Pancreas (tissue), 10 donors: ENCODE measurements around the gene RHBDF2. TPM values are rescaled to one million over a fixed set of nuclear protein-coding genes. Genes with fewer than 3 reads are reported as not detected.
"Not testable (repeated sequence)": the region's sequence is repeated elsewhere in the genome, so short reads cannot be mapped to it uniquely, and the experiment has no call there.

ENCODE experiments used
- ATAC-seq, 4 donors: fragments of 200-7000 bp; cut with Tn5 transposase; one replicate each; pipeline versions ENCODE4 v1.8.0 to v1.9.1; 2020; ENCODE audit warnings: mild to moderate bottlenecking in 4 of 4, moderate library complexity in 4 of 4
- DNase-seq, 6 donors: peaks; one replicate each; pipeline ENCODE4 v3.0.0-alpha.2; 2020
- FAIRE-seq: peaks from 2 replicates; lab custom pipeline; 2012; peaks lifted over from hg19 to GRCh38; lab: Jason Lieb, UNC
- H3K27ac ChIP-seq, 4 donors: fragments of 200-600 bp; sonication (generic); 1 replicate in 3 of 4; 2 replicates in 1 of 4; pipeline versions ENCODE4 v1.5.0 to v1.8.0; 2020
- H3K27me3 ChIP-seq, 4 donors: fragments of 200-600 bp; one replicate each; pipeline ENCODE4 v1.8.0; 2021
- H3K36me3 ChIP-seq, 3 donors: fragments of 200-600 bp; sonication (generic) in 1 of 3; one replicate each; pipeline versions ENCODE4 v1.5.0 to v1.8.0; 2020 to 2021
- H3K4me1 ChIP-seq, 3 donors: fragments of 200-600 bp; one replicate each; pipeline ENCODE4 v1.8.0; 2021
- H3K4me3 ChIP-seq, 4 donors: fragments of 200-600 bp; sonication (generic) in 2 of 4; one replicate each; pipeline versions ENCODE4 v1.5.0 to v1.8.0; 2020 to 2021
- H3K9me3 ChIP-seq, 4 donors: fragments of 200-600 bp; one replicate each; pipeline ENCODE4 v1.8.0; 2021
- WGBS, 2 donors: extraction: QIAGEN DNeasy Blood & Tissue Kit; methylation state at CpG; one replicate each; pipeline ENCODE4 v1.1.7; 2013; 5-methylcytosine and 5-hydroxymethylcytosine counted together
- intact Hi-C, 3 donors: fragments of 100-400 bp; cut with DNase I; formaldehyde crosslinking; loops; one replicate each; pipeline versions ENCODE4 v1.11.1 to v1.14.2; 2022
- polyA plus RNA-seq, 2 donors: library from polyadenylated mRNA; stranded (reverse); fragments of 200-250 nt; gene quantifications; one replicate each; pipeline ENCODE4 v1.2.3, GENCODE V29; 2013
- total RNA-seq, 6 donors: library from RNA; stranded (reverse); fragmentation: NEBNext Ultra II Directional in 4 of 6; extraction: Animal tissue kit (Norgen Biotek cat#: 25700) in 4 of 6; gene quantifications; one replicate each; pipeline versions ENCODE4 v1.2.1 to v1.2.4, GENCODE V29; 2021 to 2023
- TF ChIP-seq, protein P1 (sequence below), 4 donors: fragments of 200-600 bp; sonication (generic) in 3 of 4; IDR thresholded peaks; one replicate each; pipeline versions ENCODE4 v1.5.0 to v1.8.0; 2021; ENCODE audit warnings: antibody characterized with exemption in 4 of 4
- donor health status: healthy with polysubstance abuse.
- donor health status: DM: no; HTN: no; CAD: no; lungs with moderate emphysema.
- donor health status: DM: no; HTN: no; CAD: no.
- donor health status: control.
- donor health status: control.
- donor health status: Bipolar disorder and iron deficiency.
- donor health status: DM: yes; HTN: yes; CAD: no.
- donor health status: DM: no; HTN: no; CAD: no.
- donor health status: DM: no; HTN: no; CAD: no.
- donor health status: DM: yes; HTN: yes; CAD: no.

The RHBDF2 gene
- total and polyA plus RNA-seq, 8 donors = 18.0 to 50.1 (median 22.4) TPM

DNA sequence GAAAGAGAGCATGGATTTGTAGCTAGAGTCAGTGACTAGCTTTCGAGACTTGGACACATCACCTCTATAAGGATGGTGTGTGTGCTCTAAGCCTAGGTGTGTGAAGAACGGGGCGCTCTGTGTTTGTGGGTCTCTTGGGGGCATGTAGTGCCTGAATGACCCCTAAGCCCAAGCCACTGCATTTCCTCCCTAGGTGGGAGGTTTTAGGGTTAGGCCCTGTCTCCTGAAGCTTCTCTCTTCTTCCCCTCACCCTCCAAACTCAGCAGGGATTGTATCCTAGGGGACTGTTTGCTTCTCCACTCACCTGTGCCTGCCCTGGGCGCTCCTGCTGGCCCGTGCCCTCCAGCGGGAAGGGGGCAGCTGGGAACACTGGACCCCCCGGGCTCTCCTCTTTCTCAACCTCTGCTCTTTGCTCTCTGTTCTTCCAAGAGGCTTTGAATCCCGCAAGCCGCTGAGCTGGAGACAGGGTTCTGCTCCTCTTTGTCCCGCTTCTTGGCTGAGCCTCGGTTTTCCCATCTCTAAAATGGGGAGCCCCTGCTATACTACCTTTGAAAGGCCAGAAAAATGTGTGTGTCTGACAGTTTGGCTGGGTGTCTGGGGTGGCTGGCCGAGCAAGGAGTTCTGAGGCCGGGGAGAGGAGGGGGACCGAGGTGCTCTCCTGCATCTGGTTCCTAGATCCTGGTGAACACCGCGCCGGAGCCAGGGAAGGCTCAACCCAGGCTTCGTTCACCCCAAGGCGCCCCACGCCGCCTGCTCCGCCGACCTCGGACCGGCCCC is 35.5 kb upstream of the RHBDF2 start:
- Histone ChIP-seq H3K9me3 (no peaks in the 10 kb centered on the region), H3K27ac (no peak overlapping the region), H3K36me3 (no peaks in the 10 kb centered on the region), H3K4me1 (peaks cover 0 to 3% (median 3%) of the 10 kb centered on the region in 3 donors), H3K27me3 (no peaks in the 10 kb centered on the region), H3K4me3 (peak overlapping the region in 2 of 4 donors; percentile 33 to 39)
- WGBS, 2 donors = 51 to 56% methylated on average over 25 of the region's 25 CpGs
- ATAC-seq (no peak), FAIRE-seq (no peak), DNase-seq (peak in 1 of 6 donors; percentile 27)
- intact Hi-C loops = loop anchor here in 1 of 3 donors (10.0 kb wide), 1 partner anchor 168 kb away; no protein-coding TSS in a partner anchor
- TF ChIP-seq, protein P1, sequence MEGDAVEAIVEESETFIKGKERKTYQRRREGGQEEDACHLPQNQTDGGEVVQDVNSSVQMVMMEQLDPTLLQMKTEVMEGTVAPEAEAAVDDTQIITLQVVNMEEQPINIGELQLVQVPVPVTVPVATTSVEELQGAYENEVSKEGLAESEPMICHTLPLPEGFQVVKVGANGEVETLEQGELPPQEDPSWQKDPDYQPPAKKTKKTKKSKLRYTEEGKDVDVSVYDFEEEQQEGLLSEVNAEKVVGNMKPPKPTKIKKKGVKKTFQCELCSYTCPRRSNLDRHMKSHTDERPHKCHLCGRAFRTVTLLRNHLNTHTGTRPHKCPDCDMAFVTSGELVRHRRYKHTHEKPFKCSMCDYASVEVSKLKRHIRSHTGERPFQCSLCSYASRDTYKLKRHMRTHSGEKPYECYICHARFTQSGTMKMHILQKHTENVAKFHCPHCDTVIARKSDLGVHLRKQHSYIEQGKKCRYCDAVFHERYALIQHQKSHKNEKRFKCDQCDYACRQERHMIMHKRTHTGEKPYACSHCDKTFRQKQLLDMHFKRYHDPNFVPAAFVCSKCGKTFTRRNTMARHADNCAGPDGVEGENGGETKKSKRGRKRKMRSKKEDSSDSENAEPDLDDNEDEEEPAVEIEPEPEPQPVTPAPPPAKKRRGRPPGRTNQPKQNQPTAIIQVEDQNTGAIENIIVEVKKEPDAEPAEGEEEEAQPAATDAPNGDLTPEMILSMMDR (IDR thresholded peaks at IDR 0.05) = no peak

DNA sequence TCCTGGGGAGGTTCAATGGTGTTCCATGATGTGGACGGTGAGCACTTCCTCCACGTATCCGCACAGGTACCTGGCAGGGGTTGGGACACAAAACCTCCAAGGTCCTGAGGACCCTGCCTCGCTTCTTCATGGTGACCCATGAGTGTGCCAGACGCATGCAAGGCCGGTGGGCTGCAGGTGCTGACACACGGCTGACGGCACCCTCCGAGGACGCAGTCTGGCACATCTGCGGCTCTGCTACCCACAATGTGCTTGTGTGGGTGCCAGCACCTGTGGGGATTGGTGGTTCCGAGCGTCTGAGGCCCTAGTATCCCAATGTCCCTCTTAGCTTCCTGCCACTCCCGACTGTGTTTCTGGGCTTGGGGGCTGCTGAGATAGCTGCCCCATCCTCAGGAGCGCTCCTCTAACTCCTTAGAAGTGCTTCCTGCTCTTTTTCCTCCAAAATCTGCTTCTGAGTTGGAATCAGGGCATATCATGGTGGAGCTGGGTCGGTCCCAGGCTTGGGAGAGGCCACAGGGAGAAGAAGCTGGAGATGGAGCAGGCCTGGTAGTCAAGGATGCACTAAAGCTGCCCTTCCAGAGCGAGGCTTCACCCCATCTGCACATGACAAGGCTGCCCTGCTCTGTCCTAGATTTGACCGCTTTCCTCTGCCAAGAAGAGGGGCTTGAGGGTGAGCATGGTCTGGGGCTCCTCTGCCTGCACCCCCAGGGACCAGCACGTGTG is 34.7 kb upstream of the RHBDF2 start:
- ATAC-seq = no peak
- Histone ChIP-seq H3K36me3 (no peaks in the 10 kb centered on the region), H3K4me1 (peaks cover 0 to 3% (median 3%) of the 10 kb centered on the region in 3 donors), H3K27ac (no peak overlapping the region), H3K27me3 (no peaks in the 10 kb centered on the region), H3K4me3 (peak overlapping the region in 1 of 4 donors; percentile 39), H3K9me3 (no peaks in the 10 kb centered on the region)
- intact Hi-C loops = loop anchor here in 1 of 3 donors (10.0 kb wide), 1 partner anchor 169 kb away; no protein-coding TSS in a partner anchor
- TF ChIP-seq, protein P1 (IDR thresholded peaks at IDR 0.05) = no peak
- no peak for FAIRE-seq
- WGBS, 2 donors = 86 to 87% methylated on average over 19 of the region's 19 CpGs
- peak in 1 of 6 donors; percentile 50 for DNase-seq

DNA sequence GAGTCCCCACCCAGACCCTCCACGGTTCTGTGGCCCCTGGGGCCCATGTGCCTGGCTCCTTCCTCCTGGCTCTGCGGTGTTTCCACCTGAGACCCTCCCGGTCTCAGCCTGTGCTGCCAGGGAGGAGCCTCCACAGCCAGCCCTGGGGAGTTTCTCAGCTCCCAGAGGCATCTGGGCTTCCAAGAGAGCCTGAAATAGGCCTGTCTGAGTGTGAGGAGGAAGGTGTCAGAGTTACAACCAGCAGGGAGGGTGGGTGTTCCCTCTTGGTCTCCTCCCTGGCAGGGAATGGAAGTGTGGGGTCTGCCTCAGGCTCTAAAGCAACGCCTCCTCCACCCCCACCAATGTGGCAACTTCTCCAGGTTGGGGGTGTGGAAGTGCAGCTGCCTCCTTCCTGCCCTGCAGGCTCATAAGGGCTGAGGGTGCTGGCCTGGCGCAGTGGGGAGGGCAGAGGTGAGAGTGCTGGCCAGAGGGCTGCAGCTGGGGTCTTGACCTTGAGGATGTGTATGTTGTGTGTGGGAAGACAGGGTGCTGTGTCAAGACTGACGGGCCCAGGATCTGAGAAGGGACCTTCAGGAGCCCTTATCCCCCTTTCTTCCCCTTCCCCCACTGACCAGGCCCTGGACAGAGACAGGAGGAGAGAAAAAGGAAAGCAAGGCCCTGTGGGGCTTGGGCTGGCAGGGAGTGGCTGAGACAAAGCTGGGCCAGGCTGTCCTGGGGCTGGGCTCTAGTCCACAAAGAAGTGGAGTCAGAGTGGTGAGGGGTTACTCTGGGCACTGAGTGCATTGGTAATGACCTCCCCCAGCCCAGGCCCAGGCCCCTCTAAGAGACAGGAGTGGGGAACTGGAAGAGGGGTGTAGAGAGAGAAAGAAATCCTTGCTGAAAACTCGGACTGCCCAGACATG is 33.9 kb upstream of the RHBDF2 start:
- Histone ChIP-seq H3K4me1 (no peaks in the 10 kb centered on the region), H3K27me3 (no peaks in the 10 kb centered on the region), H3K36me3 (no peaks in the 10 kb centered on the region), H3K4me3 (no peak overlapping the region), H3K9me3 (no peaks in the 10 kb centered on the region), H3K27ac (no peak overlapping the region)
- no peak for FAIRE-seq
- TF ChIP-seq, protein P1 (IDR thresholded peaks at IDR 0.05) = no peak
- intact Hi-C loops = loop anchor here in 1 of 3 donors (10.0 kb wide), 1 partner anchor 170 kb away; no protein-coding TSS in a partner anchor
- peak in 1 of 6 donors; percentile 55 for DNase-seq
- no peak for ATAC-seq
- 77 to 84% methylated on average over 7 of the region's 7 CpGs for WGBS, 2 donors

DNA sequence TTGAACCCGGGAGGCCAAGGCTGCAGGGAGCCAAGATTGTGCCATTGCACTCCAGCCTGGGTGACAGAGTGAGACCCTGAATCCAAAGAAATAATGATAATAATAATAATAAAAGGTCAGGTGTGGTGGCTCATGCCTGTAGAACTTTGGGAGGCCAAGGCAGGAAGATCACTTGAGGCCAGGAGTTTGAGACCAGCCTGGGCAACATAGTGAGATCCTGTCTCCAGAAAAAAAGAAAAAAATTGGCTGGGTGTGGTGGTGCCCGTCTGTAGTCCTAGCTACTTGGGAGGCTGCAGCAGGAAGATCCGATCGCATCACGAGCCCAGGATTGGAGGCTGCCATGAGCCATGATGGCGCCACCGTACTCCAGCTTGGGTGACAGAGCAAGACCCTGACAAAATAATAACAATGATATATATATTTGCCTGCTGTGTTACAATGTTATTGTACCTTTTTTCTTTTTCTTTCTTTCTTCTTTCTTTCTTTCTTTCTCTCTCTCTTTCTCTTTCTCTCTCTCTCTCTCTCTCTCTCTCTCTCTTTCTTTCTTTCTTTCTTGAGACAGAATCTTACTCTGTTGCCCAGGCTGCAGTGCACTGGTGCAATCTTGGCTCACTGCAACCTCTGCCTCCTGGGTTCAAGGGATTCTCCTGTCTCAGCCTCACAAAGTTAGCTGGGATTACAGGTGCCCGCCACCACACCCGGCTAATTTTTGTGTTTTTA is 32.6 kb upstream of the RHBDF2 start:
- ATAC-seq, H3K9me3 ChIP-seq, FAIRE-seq, H3K27me3 ChIP-seq, H3K27ac ChIP-seq, H3K4me3 ChIP-seq, H3K4me1 ChIP-seq, H3K36me3 ChIP-seq: not testable (repeated sequence)
- 89 to 94% methylated on average over 9 of the region's 9 CpGs for WGBS, 2 donors
- peak in 1 of 6 donors; percentile 14 for DNase-seq
- intact Hi-C loops = loop anchor here in 1 of 3 donors (10.0 kb wide), 1 partner anchor 171 kb away; no protein-coding TSS in a partner anchor
